ENCODE results near the gene ANKRD42.

DNA sequence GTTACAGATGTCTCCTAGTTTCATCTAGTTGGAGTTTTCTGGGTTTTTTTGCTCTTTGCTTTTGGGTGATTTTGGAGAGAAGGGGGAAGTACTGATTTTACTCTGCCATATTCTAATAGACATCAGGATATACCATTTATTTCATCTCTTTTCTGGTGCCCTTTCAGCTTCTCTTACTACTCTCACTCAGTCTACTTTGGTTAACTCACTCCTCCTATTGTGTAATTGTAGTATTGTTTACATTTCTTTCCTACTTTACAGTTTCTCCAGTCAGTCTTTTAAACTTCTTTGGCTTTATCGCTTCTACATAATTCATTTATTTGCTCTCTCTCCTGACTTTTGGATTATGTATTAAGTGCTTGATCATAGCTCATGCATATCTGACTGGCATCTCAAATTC, 6.5 kb downstream of the ANKRD42 start:
- no peak for TF ChIP-seq RFX5 (IDR thresholded peaks at IDR 0.05)
- no peak for TF ChIP-seq CTCF (IDR thresholded peaks at IDR 0.05)
- no peak for TF ChIP-seq CBX2 (IDR thresholded peaks at IDR 0.05; ENCODE audit: borderline replicate concordance, low read depth)
- no peak for TF ChIP-seq NFE2L2 (conservative IDR thresholded peaks at IDR 0.05; ENCODE audit: low read length)
- no peak for TF ChIP-seq POLR2A (IDR thresholded peaks at IDR 0.05; ENCODE audit: low read length)

All from A549 (cell line).